ENCODE data around the gene UGP2.
A peak's percentile ranks its signal among the peaks of the same experiment; 100 is the strongest.

Gene UGP2

DNA sequence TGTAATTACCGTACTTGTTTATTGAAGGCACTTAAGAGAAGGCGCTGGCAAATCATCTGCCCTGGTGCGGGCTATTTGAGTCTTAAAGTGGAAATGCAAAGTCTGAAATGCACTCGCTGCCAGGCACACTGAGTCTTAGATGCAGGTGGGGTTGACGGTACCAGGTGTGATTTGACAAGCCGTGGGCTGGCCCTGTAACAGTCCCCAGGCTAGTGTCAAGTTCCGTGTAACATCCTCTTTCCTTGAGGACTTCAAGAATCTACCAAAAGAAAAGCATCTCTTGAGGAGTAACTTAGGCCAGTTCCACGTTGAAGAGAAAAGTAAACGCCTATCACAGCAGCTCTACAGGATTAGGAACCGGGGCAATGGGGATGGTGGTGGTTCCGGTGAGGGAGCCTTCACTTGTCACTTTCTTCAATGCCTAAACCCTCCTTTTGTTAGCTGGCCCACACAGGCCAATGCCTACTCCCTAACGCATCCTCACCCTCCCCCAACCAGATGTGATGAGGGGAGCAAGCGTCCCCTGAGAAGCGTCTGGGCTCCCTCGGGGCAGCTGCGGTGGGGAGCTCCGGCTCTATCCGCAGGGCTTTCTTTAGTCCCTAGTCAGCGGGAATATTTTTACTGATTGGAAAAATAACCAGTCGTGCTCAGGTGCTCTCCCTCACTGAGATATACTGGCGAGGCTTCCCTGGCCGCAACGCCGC lies 1.5 kb upstream of the UGP2 start:
- DNase-seq (ENCODE audit: low read depth in 2 of 2): no peak
- H3K4me3 ChIP-seq (replicated peaks in 1 of 2; ENCODE audit: low read depth in 2 of 2, low read length in 2 of 2): peak overlapping the region; percentile 81 to 88
- TF ChIP-seq, protein P1, sequence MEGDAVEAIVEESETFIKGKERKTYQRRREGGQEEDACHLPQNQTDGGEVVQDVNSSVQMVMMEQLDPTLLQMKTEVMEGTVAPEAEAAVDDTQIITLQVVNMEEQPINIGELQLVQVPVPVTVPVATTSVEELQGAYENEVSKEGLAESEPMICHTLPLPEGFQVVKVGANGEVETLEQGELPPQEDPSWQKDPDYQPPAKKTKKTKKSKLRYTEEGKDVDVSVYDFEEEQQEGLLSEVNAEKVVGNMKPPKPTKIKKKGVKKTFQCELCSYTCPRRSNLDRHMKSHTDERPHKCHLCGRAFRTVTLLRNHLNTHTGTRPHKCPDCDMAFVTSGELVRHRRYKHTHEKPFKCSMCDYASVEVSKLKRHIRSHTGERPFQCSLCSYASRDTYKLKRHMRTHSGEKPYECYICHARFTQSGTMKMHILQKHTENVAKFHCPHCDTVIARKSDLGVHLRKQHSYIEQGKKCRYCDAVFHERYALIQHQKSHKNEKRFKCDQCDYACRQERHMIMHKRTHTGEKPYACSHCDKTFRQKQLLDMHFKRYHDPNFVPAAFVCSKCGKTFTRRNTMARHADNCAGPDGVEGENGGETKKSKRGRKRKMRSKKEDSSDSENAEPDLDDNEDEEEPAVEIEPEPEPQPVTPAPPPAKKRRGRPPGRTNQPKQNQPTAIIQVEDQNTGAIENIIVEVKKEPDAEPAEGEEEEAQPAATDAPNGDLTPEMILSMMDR (IDR thresholded peaks at IDR 0.05; ENCODE audit: low read depth, low read length): no peak

DNA sequence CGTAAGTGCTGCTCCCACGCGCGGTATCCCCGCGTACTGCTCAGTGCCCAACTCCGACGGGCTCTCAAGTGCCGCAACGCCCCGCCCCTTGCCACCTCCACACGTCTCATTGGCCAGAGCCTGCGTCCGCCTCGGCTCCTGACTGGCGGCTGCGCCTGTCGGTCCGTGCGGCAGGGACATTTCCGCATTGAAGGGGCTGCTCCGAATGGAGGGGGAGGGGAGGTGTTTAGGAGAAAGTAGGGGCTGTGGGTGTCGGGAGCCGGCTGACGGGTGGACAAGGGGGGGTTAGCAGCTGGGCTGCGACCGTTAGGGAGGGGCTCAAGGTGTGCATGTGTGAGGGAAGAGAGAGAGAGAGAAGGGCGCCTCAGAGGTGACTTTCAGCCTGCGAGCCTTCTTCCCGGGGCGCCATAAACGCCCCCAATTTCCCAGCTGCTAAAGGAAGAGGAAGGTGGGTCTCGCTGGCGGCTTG lies 877 bp upstream of the UGP2 start:
- TF ChIP-seq, protein P1 (IDR thresholded peaks at IDR 0.05; ENCODE audit: low read depth, low read length): no peak
- DNase-seq (ENCODE audit: low read depth in 2 of 2): peak; percentile 98 to 99
- peak overlapping the region; percentile 81 to 88 for H3K4me3 ChIP-seq (replicated peaks in 1 of 2; ENCODE audit: low read depth in 2 of 2, low read length in 2 of 2)

DNA sequence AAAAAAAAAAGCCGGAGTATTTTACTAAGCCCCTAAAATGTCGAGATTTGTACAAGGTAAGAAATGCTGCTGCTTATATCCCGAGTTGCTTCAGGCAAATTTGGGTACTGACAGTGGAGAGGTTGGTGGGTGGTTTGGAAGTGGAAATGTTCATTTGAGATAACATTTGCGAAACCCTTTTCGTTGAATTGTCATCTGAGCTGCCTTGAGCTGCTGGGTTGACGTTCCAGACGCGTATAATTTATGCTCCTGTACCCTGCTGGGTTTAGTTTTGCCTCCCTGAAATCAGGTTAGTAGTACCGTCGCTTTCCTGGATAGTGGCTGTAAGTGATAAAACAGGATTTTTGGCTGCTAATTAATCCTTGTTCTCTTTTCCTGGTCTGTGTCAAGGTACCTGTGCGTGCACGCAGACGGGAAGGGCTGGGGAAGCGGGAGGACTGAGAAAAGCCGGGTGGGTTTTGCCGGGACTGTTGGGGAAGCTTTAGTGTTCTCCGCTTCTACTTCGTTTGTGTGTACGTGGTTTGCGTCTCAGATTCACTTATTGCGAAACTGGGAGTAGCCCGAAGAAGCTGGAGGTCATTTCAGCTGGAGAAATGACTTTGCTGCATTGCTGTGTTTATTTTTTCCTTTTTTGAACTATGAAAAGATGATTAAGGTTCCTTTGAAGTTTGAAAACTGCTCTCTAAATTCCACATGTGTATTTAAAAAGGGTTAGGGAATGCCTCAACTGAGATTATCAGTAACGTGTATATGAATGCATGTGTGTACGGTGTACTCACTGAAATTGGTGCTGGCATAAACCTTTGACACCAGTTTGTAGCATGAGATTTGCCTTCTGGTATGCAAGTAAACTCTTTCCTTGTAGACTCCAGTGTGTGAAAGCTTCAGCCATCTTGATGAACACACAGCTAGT lies 709 bp downstream of the UGP2 start:
- TF ChIP-seq, protein P1 (IDR thresholded peaks at IDR 0.05; ENCODE audit: low read depth, low read length): no peak
- peak overlapping the region; percentile 81 to 88 for H3K4me3 ChIP-seq (replicated peaks in 1 of 2; ENCODE audit: low read depth in 2 of 2, low read length in 2 of 2)
- peak; percentile 79 to 82 for DNase-seq (ENCODE audit: low read depth in 2 of 2)

DNA sequence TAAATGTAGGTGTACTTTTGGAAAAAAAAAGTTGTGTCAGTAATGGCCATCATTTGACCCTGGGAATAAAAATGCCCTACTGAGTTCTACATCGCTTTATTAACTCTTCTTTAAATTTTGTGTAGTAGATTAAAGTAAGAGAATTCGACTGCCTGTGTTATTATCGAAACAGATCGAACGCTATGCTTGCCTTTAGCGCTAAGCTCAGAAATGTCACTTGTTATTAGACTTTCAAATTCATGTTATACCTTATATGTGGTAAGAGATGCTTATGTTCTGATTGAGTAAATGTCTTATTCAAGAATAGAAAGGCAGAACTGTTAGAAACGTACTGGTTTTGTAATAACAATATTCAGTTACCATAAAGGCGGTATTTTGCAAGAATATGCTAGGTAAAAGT lies 1.4 kb downstream of the UGP2 start:
- H3K4me3 ChIP-seq (replicated peaks in 1 of 2; ENCODE audit: low read depth in 2 of 2, low read length in 2 of 2): peak overlapping the region; percentile 81 to 88
- TF ChIP-seq, protein P1 (IDR thresholded peaks at IDR 0.05; ENCODE audit: low read depth, low read length): no peak
- DNase-seq (ENCODE audit: low read depth in 2 of 2): peak in 1 of 2 donors; percentile 30

DNA sequence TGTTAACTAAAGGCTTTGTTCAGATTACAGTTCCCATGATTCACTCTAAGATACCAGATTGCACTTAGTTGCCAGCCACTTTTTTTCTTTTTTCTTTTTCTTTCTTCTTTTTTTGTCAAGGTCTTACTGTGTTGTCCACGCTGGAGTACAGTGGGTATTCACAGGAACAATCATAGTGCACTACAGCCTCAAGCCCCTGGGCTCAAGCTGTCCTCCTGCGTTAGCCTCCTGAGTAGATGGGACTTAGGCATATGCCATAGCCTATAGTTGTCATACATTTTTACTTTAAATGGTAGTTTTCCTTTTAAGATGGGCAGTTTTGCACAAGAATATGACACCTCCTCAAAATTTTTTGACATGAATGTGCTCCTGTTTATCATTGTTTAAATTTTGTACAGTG lies 2.1 kb downstream of the UGP2 start:
- peak overlapping the region in 1 of 2 donors; percentile 81 for H3K4me3 ChIP-seq (replicated peaks in 1 of 2; ENCODE audit: low read depth in 2 of 2, low read length in 2 of 2)
- TF ChIP-seq, protein P1 (IDR thresholded peaks at IDR 0.05; ENCODE audit: low read depth, low read length): no peak
- DNase-seq (ENCODE audit: low read depth in 2 of 2): no peak

DNA sequence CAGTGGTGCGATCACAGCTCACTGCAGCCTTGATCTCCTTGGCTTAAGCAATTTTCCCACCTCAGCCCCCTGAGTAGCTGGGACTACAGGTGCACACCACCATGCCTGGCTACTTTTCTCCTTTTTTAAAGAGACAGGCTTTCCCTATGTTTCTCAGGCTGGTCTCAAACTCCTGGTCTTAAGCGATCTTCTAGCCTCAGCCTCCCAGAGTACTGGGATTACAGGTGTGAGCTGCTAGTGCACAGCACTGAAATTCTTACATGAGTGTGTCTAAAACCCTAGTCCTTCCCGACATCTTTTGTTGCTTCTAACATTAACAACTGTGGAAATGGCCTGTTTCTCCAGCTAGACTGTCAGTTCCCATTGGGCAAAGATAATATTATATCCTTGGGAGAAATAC lies 2.9 kb downstream of the UGP2 start:
- H3K4me3 ChIP-seq (replicated peaks in 1 of 2; ENCODE audit: low read depth in 2 of 2, low read length in 2 of 2): peak overlapping the region in 1 of 2 donors; percentile 81
- no peak for DNase-seq (ENCODE audit: low read depth in 2 of 2)
- TF ChIP-seq, protein P1 (IDR thresholded peaks at IDR 0.05; ENCODE audit: low read depth, low read length): no peak

All from cardiac fibroblast (primary cell).